ENCODE results near the gene VPREB1. TPM values are rescaled to one million over a fixed set of nuclear protein-coding genes. Genes with fewer than 3 reads are reported as not detected.
A peak's percentile ranks its signal among the peaks of the same experiment; 100 is the strongest.

The VPREB1 gene
- total RNA-seq, 4 donors from 2014 or later = not detected

DNA sequence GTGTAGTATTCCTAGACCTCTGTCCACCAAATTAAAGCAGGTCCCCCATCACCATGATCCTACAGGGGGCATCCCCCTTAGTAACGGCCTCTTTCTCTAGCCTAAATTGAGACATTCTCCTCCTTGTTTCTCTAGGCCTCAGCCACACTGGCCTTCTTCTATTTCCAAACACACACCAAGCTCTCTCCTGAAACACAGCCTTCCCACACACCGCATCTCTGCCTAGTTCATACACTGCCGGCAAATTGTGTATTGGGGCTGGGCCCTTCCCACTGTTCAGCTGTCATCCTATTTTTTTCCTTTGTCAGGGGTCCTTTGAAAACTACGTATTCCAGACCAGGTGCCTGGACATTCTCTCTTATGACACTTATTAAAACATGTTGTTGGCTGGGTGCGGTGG lies 11.5 kb upstream of the VPREB1 start:
- no peak overlapping the region for H3K27ac ChIP-seq
- no peaks in the 10 kb centered on the region for H3K9me3 ChIP-seq
- H3K4me1 ChIP-seq = no peaks in the 10 kb centered on the region
- TF ChIP-seq POLR2A (IDR thresholded peaks at IDR 0.05) (no peak), CTCF (IDR thresholded peaks at IDR 0.05) (no peak)
- intact Hi-C loops (cut with DNase I) = no loop called here
- DNase-seq = no peak
- no peak overlapping the region for H3K4me3 ChIP-seq
- no peaks in the 10 kb centered on the region for H3K36me3 ChIP-seq
- 86 to 90% methylated on average over 5 of the region's 5 CpGs for WGBS, 2 donors
- H3K27me3 ChIP-seq = peaks cover 0 to 32% (median 0%) of the 10 kb centered on the region in 4 donors

- no peaks in the 10 kb centered on the region for H3K9me3 ChIP-seq
- TF ChIP-seq CTCF (IDR thresholded peaks at IDR 0.05) = peak; percentile 23 to 54 (median 29)
- TF ChIP-seq POLR2A (IDR thresholded peaks at IDR 0.05) = no peak
- intact Hi-C loops (cut with DNase I) = no loop called here
- H3K36me3 ChIP-seq = no peaks in the 10 kb centered on the region
- no peak overlapping the region for H3K27ac ChIP-seq
- 8 to 13% methylated on average over 2 of the region's 2 CpGs for WGBS, 2 donors
- DNase-seq = no peak
- H3K4me3 ChIP-seq = no peak overlapping the region
- peaks cover 0 to 41% (median 0%) of the 10 kb centered on the region in 4 donors for H3K27me3 ChIP-seq
- no peaks in the 10 kb centered on the region for H3K4me1 ChIP-seq
Measured at GRCh38 chr22:22235558-22235957, 9.0 kb upstream of the VPREB1 start.

- WGBS, 2 donors = 71 to 86% methylated on average over 4 of the region's 4 CpGs
- no peak for DNase-seq
- no peaks in the 10 kb centered on the region for H3K36me3 ChIP-seq
- TF ChIP-seq CTCF (IDR thresholded peaks at IDR 0.05) (no peak), POLR2A (IDR thresholded peaks at IDR 0.05) (no peak)
- H3K4me1 ChIP-seq = no peaks in the 10 kb centered on the region
- intact Hi-C loops (cut with DNase I) = no loop called here
- H3K4me3 ChIP-seq = no peak overlapping the region
- peaks cover 0 to 52% (median 0%) of the 10 kb centered on the region in 4 donors for H3K27me3 ChIP-seq
- H3K27ac ChIP-seq = no peak overlapping the region
- H3K9me3 ChIP-seq = no peaks in the 10 kb centered on the region
Measured at GRCh38 chr22:22237521-22237920, 7.1 kb upstream of the VPREB1 start.

GRCh38 chr22:22239311-22239939 lies 5.2 kb upstream of the VPREB1 start:
- Histone ChIP-seq H3K36me3 (no peaks in the 10 kb centered on the region), H3K4me3 (no peak overlapping the region), H3K27ac (no peak overlapping the region), H3K4me1 (no peaks in the 10 kb centered on the region), H3K9me3 (no peaks in the 10 kb centered on the region), H3K27me3 (peaks cover 0 to 69% (median 0%) of the 10 kb centered on the region in 4 donors)
- WGBS, 2 donors = 70 to 81% methylated on average over 12 to 13 of the region's 13 CpGs
- TF ChIP-seq POLR2A (IDR thresholded peaks at IDR 0.05) = no peak
- no peak for TF ChIP-seq CTCF (IDR thresholded peaks at IDR 0.05)
- intact Hi-C loops (cut with DNase I) = no loop called here
- DNase-seq = no peak

DNA sequence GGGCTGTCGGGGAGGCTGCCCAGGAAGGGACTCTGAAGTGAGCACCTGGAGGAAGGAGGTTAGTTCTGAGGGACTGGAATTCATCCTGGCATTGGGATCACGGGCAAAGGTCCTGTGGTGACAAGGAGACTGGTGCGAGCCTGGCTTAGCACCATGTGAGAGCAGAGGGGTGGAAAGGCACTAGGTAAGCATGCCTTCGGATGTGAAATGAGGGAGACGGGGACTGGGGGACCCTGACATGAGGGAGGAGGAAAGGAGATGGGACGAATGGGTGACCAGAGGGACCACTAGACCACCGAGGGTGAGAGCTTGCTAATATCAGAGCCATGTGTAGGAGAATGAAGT lies 3.1 kb upstream of the VPREB1 start:
- TF ChIP-seq CTCF (IDR thresholded peaks at IDR 0.05) = no peak
- no peak for TF ChIP-seq POLR2A (IDR thresholded peaks at IDR 0.05)
- intact Hi-C loops (cut with DNase I) = no loop called here
- H3K4me1 ChIP-seq = no peaks in the 10 kb centered on the region
- no peaks in the 10 kb centered on the region for H3K36me3 ChIP-seq
- WGBS, 2 donors = 64 to 79% methylated on average over 6 to 7 of the region's 7 CpGs
- H3K4me3 ChIP-seq = no peak overlapping the region
- H3K27me3 ChIP-seq = peaks cover 0 to 77% (median 0%) of the 10 kb centered on the region in 4 donors
- H3K9me3 ChIP-seq = no peaks in the 10 kb centered on the region
- H3K27ac ChIP-seq = no peak overlapping the region
- DNase-seq = no peak
